ENCODE data around the gene DCDC2.
"Not testable (repeated sequence)": the region's sequence is repeated elsewhere in the genome, so short reads cannot be mapped to it uniquely, and the experiment has no call there.

DCDC2 gene

DNA sequence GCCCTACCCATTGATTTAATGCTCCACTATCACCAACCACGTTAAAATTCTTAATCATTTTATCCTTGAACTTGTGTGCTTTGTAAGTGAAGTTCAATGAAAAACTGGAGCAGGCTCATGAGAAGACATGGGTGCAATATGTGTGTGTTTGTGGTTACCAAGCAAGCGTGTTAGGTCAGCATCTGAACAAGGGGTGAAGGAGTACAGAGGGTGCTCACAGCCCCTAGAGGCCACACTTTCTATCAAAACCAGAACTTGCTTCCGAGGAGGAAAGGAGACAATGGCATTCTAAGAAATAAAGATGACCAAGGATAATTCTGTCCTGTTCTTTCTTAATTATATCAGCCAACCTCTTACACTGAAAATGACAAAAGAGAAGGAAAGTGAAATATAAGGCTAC is 138.2 kb downstream of the DCDC2 start:
- no peak for DNase-seq (ENCODE audit: low read depth)

DNA sequence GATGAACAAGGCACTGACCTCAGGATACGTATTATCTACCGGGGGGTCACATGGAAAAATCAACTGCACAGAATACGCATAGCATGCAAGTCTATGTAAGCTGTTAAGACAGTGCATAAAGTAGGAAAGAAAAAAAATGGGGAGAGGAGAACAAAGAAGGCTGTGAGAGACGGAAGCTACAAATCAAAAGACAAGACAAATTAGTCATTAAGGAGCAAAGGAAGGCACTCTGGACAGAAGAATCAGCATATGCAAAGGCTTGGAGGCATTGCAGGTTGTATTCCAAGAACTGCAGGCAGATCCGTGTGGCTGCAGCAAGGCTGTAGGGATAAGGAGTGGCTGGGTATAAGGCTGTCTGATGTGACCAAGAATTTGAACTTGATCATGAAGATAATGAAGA is 142.9 kb downstream of the DCDC2 start:
- DNase-seq (ENCODE audit: low read depth): no peak

DNA sequence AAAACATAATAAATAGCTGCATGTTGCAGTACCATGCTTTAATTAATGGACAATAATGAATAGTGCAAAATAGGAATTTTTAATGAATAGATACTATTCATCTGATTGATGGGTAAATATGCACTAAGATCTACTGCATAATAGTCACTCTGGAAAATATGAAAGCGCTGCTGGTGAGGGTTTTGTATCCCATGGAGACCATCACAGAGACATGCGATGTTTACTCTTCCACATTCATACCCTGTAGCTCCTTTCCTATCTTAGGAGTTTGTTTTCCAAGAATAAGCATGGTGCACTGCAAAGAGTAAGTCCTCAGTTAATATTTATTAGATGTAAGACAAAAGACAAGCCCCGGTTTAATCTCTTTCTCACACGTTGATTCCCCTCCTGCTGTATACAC is 150.4 kb downstream of the DCDC2 start:
- no peak for DNase-seq (ENCODE audit: low read depth)

DNA sequence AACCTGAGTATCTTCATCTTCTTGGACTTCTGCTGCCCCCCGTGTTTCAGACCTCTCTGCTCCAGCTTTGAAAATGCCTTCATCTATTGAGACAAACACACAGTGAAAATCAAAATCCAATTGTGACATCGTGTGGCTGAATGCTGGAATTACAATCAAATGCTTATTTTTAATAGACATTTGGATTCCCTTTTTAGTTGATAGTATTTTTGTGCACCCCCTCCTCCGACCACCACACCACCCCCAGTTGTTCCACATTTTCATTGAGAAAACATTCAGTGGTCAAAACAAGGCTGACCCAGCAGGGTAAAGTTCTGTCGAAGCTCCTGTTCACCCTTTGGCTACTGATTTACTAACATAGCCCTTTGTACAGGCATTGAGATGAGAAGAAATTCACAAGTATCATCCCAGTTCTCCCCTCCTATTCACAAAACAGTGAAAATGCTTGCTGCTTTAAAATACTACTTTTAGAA is 152.8 kb downstream of the DCDC2 start:
- no peak for DNase-seq (ENCODE audit: low read depth)

DNA sequence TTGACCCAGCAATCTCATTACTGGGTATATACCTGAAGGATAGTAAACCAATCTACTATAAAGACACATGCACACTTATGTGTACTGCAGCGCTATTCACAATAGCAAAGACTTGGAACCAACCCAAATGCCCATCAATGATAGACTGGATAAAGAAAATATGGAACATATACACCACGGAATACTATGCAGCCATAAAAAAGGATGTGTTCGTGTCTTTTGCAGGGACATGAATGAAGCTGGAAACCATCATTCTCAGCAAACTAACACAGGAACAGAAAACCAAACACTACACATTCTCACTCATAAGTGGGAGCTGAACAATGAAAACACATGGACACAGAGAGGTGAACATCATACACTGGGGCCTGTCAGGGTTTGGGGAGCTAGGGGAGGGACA is 153.7 kb downstream of the DCDC2 start:
- not testable (repeated sequence) for DNase-seq (ENCODE audit: low read depth)

DNA sequence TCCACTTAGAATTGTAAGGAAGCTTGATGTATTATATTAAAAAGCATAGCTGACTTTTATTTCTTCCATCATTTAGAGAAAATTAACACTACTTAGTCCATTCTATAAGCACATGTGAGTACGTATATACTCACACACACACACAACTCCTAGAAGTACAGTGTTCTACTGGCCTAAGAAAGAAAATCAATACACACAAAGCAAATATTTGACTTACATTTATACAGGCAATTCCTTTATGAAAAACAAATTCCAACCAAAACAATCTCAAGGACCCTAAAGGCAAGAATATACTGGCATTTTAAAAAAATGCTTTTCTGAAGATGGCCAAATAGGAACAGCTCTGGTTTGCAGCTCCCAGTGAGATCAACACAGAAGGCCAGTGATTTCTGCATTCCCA is 160.0 kb downstream of the DCDC2 start:
- DNase-seq (ENCODE audit: low read depth): no peak

DNA sequence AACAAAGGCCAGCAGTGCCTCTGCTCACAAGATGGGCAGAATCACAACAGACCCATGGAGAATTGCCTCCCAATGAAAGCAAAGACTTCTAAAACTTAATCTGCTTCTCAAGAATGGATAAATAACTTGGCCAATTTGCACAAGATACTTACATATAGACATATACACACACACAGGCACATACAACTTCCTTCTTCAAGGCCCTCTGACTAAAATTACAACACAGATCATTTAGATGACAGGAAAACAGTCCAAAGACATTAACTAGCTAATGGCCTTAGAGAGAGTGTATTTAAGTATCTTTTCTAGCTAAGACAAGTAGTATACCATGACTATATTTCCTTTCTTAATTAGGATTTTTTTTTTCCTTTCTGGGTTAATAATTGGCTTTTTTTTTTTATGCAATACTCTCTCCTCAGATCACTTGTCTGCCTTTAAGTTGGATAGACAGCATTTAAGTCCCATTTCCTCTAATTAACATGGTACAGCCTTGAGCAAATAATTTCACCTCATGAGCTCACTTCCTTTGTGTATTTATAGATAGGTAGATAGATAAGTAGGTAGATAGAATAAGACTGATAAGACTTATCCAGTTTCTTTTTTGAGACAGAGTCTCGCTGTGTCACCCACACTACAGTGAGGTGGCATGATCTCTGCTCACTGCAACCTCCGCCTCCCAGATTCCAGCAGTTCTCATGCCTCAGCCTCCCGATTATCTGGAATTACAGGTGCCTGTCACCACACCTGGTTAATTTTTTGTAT is 161.8 kb downstream of the DCDC2 start:
- no peak for DNase-seq (ENCODE audit: low read depth)

DNA sequence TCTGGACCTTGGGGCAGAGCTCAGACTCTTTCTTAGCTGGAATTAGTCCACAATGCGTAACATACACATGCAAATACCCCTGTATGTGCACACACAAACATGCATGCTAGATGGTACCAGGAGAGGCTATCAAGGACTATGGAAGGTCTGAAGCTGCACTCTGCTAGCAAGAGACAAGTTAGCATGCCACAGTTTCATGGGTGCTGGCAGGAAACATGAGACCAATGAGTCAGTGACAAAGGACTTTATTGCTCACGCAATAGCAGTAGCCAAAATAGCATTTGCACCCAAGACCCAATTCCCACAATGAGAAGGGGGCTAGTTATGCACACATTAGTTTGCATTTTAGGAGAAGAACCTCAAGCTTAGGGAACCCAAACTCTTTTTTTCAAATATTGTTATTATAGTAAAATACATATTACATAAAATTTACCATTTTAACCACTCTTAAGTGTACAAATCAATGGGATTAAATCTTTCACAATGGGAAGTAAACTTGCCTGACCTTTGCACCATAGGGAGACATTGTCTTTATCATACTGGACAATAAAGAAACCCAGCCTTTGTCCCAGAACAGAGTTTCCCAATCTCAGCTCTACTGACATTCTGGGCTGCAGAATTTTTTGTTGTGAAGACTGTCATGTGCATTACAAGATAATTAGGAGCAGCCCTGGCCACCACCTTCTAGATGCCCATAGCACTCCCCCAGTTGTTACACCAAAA is 162.7 kb downstream of the DCDC2 start:
- DNase-seq (ENCODE audit: low read depth): no peak

DNA sequence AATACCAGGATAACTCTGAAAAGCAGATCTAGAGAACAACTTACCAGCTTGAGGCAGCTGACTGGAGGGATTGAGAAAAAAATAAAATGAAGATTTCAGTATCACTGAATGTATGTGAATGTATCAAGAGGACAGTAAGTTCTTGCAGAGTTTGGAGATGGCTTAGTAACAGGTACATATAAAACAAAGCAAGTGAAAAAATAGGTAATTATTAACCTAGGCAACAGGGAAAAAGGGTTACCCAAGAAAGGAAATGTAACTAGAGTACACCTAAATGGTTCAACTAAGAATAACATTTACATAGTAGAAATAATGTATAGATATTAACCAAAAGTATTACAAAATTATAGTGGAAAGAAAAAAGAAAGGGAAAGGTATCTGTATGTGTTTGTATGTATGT is 164.5 kb downstream of the DCDC2 start:
- no peak for DNase-seq (ENCODE audit: low read depth)

DNA sequence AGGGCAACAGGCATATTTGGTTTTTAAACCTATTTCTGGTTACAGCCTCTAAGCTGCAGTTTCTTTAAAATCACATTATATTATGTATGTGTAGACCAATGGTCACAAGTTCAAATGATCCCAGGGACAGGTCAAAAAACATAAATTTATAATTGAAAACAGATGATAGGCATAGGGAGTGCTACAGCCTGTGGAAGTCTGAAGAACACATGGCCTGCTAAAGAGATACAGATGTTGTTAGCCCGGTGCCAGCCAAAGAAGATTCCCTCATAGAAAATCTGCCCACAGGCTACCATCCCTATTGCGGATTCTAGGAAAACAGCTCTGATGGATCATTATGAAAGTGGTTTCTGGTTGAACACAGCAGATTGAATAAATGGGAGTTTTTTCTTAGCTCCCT is 166.5 kb downstream of the DCDC2 start:
- no peak for DNase-seq (ENCODE audit: low read depth)

DNA sequence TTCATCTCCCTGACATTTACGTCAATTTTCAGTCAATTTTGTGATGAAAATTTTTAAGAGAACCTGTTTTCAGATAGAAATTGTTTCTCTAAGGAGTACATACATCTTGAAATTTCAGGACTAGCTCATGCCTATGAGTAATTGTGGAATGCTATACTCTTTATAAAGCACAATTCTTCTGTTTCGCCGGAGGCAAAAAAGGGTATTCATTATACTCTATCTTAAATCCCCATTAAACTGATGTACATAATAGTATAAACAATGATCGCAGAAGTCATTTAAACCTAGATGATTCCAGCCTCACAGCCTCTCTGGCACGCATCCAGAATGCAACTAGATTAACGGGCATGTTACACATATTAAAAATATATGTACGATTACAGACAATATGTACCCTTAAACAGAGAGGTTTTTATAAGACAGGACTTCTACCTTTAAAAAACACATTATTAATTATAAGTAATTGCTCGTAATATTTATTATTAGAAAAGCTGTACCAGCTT is 169.2 kb downstream of the DCDC2 start:
- DNase-seq (ENCODE audit: low read depth): no peak

DNA sequence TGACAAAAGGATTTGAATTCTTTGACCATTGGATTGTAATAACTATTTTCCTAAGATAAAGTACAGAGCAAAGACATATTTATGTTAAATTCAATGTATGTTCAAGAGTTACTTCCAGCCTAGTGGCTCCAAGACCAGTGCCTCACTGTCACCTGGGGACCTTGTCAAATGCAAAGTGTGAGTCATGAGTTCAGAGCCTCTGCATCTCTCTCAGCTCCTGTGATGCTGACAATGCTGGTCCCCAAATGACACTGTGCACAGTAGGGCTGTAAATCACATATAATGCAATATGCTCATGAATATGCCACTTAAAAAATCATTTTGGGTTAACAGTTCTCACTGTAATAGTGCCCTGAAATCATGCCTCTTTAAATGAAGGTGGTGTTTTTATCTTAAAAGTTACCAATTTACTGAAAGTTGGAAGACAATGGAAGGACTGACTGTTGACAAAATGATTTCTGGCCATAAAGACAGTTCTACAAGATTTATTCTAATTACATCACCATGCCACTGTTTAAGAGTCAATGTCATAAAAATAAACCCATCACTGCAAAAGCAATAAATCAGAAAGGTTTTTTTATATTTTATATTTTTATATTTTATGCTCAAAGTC is 169.8 kb downstream of the DCDC2 start:
- no peak for DNase-seq (ENCODE audit: low read depth)

DNA sequence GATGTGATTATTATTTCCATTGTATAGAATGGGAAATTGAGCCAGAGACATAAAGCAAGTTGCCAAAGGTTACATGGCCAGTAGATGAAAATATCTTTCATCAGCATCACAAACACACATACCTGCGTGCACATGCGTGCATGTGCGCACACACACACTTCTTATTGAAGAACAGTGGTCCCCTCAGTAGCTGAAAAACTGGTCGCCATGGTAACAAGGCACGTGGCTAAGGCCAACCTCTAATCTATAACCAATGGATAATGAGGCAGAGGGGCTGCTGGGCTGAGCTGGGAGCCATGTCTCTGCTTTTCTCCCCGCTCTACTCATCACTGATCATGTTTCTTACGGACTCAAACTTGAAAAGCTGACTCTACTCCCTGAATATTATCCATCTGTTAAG is 171.5 kb downstream of the DCDC2 start:
- no peak for DNase-seq (ENCODE audit: low read depth)

DNA sequence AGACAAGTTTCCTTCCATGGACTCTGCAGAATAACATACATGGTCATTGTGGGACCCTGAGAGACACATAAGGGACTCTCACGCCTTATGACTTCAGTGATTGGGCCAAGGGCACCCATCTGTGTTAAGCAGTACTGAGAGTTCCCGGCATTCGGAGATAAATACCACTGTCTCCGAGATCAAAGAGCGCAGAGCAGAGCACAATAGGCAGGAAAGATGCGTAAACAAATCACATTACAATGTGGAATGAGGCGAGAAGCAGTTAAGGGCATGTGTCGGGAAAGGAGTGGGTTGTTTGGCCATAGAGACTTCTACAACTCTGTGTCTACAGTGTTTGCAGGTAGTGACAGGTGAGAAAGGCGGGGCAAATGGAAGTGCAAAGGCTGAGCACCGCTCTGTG is 174.3 kb downstream of the DCDC2 start:
- DNase-seq (ENCODE audit: low read depth): no peak

DNA sequence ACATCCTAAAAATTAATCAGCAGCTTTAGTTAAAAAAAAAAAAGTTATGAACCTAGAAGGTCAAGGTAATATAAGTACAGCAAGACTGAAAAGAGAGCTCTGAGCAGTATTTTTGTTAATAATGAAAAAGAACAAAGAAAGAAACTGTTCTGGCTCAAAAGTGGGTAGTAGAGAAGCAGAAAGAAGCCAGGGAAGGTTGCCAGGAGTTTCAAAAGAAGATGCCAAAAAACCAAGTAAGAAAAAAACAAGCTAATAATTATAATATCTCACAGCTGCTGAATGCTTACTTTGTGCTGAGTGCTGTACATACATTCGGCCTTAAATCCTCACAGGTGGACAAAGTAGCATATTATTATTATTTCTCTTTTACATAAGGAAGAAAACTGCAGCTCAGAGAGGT is 200.0 kb downstream of the DCDC2 start:
- DNase-seq (ENCODE audit: low read depth): no peak

DNA sequence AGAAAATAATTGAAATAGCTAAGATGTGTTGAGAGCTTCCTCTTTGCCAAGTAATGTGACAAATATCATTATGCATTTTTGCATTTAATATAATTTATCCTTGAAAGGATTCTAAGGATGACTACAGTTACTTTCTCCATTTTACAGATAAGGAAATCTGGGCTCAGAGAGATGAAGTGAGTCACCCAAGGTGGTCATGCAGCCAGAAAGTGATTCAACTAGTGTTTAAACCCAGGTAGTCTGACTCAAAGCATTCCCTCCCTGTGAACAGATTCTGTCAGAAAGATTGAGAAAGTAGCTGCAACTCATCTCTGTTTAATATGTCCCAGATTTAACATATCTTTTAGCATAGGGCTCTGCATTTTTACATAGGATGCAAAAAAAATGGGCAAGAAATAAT is 203.7 kb downstream of the DCDC2 start:
- DNase-seq (ENCODE audit: low read depth): no peak

DNA sequence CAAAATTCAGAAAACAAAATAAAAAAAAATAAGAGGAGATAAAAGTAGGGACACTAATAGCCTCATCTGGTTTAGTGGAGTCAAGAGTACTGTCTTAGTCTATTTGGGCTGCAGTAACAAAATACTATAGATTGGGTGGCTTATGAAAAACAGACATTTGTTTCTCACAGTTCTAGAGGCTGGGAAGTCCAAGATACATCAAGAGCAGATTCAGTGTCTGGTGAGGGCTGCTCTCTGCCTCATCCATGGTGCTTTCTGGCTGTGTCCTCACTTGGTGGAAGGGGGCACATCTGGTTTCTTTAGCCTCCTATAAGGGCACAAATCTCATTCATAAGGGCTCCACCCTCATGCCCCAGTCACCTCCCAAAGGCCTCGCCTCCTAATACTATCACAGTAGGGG is 205.8 kb downstream of the DCDC2 start:
- no peak for DNase-seq (ENCODE audit: low read depth)

DNA sequence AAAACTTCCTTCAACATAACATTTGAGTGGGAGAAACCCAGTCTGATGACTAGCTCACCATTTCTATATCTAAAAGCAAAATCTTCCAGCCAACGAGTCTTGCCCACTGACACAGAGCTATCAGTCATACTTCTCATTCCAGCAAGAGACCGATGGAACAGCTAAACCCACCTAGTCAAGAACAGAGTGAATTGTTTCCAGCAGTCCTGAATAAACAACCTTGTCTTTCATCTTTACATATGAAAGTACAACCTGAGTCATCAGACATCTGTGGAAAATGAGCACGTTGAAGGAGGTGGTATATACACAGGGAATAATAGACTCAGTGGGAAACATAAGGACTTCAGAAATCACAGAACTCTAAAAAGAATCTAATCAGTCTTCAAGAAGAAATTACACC is 208.0 kb downstream of the DCDC2 start:
- DNase-seq (ENCODE audit: low read depth): no peak

DNA sequence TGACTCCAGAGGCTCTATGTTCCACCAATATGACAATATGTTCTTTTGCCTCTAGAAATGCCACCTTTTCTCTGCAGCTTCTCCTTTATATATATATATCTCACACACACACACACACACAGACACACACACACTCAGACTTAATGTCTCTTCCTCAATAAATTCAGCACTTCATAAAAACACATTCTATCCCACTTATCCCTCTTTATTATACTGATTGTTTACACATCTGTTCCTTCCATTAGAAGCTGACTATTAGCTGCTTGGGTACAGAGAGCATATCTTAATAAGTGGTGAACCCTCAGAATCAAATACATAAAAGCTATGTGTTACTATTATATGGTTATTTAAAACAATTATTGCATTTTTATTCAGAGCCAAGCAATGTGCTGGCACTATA is 208.6 kb downstream of the DCDC2 start:
- DNase-seq (ENCODE audit: low read depth): no peak

DNA sequence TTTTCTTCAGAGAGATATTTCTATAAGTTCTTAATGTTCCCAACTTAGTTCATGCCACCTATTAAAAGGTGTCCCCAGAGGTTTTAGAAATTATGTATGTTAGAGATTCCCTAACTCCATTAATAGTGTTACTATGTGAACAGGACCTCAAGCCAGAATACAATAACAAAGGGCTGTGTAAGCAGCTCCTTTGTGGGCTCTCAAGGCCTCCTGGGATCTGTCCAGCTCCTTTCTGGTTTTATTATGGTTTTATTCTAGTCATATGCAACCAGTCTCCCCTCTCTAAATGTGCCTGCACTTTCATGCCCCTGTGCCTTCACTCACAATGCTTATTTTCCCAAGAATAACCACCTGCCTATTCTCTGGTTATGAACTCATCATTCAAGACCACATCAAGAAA is 209.2 kb downstream of the DCDC2 start:
- DNase-seq (ENCODE audit: low read depth): no peak

DNA sequence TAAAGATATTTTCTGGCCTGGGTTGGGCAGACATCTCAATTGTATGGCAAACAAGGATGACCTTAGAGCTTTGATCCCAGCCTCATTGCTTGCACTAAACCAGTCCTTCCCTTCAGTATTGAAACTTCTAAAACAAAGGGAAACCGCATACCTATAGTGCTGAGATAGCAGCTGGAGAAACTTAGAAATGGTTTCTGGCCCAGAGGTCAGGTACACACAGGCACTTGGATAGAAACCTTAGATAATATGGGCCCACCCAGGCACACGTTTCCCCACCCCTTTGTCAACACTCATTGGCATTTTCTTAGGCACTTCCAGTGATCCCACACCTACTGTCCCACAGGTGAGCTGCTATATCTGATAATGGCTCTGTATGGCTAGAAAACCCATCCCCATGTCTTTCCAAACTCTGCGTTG is 209.7 kb downstream of the DCDC2 start:
- no peak for DNase-seq (ENCODE audit: low read depth)

DNA sequence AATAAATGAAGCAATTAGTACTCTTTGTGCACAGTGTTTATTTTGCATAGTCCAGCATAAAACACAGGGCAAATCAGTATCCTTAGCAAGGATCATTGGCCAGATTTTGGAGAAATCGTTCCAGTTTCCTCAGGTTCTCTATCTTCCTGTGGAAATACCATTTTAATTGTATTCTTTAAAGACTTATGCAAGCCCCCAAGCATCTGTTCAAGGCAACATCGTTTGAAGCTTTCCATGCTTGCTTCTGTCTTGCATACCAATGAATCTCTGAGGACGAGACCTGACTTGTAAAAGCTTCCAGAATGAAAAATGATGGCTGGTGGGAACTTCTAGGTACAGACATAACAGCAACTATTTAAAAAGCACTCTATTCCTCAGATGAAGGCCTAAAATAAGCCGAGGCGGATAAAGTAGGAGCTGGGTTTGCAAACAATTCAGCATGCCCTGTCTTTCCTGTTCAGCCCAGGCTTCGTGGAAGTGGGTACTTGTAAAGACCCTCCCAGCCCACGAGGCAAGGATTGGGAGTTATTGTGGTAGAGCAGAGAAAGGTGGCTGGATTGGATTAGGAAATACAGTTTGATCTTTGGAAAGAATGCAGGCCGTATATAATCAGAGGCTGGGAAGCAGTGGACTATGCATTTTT is 210.2 kb downstream of the DCDC2 start:
- DNase-seq (ENCODE audit: low read depth): no peak

DNA sequence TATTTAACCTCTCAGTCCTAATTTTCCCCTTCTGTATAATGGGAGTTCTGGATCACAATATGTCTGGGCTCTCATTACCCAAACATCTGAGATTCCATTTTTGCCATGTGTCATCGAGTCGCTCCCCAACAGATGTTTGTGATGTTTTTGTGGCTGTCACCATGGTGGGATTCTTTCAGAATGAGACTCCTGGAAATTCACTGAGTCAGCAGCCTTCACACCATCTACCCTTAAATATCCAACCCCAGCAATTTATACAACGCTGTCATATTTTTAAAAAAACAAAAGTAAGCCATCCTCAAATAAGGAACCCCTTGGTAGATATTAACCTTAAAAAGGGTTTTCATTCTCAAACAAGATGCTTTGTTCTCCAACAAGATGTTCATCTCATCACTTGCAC is 211.0 kb downstream of the DCDC2 start:
- DNase-seq (ENCODE audit: low read depth): no peak
